Astrocyte of the spinal cord (primary cell): ENCODE results near the gene CDYL.

Experiments
- DNase-seq: peaks from one replicate; pipeline ENCODE4 v3.0.0; 2011; ENCODE audit warnings: low read depth, low spot score
- H3K4me3 ChIP-seq: 2 replicates; pipeline ENCODE4 v1.5.1; 2011; ENCODE audit warnings: low read depth, mild to moderate bottlenecking, low read length, moderate library complexity
- in situ Hi-C: cut with HindIII; loops from 2 replicates; pipeline ENCODE4 v1.10.0; 2017; ENCODE audit warnings: low sequenced_read_pairs
- TF ChIP-seq, protein P1 (sequence below): IDR thresholded peaks from 2 replicates; pipeline ENCODE4 v1.5.1; 2012; ENCODE audit warnings: low read depth, mild to moderate bottlenecking, low read length, inconsistent platforms

Gene CDYL

DNA sequence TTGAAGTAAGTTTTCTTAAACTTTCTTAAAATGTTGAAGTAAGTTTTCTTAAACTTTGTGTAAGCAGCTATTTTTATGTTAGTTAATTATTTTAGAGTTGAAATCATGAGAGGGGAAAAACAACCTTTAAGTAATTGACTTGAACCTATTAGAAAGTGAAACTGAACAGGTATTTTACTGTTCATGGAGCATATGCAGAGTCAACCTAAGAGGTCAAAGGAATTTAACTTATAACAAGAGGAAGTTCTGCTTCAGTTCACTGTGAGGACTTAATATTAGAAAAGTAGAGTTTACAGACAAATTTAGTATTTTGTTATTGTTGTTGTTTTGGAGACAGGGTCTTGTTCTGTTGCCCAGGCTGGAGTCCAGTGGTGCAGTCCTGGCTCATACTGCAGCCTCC lies 38.0 kb downstream of the CDYL start:
- in situ Hi-C loops: no loop called here
- TF ChIP-seq, protein P1, sequence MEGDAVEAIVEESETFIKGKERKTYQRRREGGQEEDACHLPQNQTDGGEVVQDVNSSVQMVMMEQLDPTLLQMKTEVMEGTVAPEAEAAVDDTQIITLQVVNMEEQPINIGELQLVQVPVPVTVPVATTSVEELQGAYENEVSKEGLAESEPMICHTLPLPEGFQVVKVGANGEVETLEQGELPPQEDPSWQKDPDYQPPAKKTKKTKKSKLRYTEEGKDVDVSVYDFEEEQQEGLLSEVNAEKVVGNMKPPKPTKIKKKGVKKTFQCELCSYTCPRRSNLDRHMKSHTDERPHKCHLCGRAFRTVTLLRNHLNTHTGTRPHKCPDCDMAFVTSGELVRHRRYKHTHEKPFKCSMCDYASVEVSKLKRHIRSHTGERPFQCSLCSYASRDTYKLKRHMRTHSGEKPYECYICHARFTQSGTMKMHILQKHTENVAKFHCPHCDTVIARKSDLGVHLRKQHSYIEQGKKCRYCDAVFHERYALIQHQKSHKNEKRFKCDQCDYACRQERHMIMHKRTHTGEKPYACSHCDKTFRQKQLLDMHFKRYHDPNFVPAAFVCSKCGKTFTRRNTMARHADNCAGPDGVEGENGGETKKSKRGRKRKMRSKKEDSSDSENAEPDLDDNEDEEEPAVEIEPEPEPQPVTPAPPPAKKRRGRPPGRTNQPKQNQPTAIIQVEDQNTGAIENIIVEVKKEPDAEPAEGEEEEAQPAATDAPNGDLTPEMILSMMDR: no peak
- no peak overlapping the region for H3K4me3 ChIP-seq
- no peak for DNase-seq

DNA sequence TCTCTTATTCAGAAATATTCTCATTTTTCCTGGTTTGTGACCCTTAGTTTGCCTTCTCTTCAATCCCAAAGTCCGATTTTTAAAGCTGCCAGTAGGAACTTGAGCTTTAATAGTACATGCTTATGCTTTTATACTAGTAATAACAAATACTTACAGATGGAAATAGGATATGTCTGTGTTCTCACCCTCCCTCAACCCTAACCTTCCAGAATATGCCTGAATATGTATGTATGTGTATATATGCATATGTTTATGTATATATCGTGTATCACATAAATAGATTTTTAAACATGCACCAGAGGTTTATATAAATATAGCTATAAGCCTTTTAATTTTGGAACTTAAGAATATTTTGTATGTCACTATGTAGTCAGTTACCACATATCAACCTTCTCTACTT lies 38.8 kb downstream of the CDYL start:
- in situ Hi-C loops: no loop called here
- no peak overlapping the region for H3K4me3 ChIP-seq
- TF ChIP-seq, protein P1: no peak
- no peak for DNase-seq

DNA sequence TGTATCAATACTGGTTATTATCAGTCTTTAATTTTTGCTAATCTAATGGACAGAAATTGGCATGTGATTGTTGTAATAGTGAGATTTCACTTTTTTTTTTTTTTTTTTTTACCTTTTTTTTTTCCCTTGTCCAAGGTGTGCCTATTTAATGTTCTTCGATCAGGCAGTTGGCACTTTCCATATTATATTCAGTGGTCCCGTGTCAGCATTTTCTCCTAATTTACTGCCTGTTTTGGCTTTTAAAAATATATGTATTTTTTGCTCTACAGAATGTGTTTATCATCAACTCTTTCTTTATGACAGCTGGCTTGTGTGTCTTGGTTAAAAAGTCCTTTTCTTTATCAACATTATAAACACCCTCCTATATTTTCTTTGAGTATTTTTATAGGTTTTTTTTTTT lies 39.4 kb downstream of the CDYL start:
- TF ChIP-seq, protein P1: no peak
- H3K4me3 ChIP-seq: no peak overlapping the region
- no peak for DNase-seq
- in situ Hi-C loops: no loop called here

DNA sequence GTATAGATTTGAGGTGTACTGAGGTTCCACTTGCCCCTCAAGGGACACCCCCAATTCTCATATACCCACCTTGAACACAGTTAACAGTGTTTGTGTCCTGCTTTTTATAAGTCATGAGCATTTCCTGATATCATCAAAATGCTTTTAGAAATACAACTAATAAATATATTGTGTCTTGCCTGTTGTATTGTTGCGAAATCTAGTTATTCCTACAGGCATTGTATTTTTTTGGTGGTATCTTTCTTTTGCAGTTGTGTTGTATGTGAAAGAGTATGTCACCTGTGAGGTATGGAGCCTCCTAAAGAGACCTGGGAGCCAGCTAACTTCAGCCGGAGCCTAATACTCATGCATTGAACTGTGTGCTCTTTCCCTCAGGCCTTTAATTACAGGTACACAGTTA lies 40.7 kb downstream of the CDYL start:
- H3K4me3 ChIP-seq: no peak overlapping the region
- TF ChIP-seq, protein P1: no peak
- no peak for DNase-seq
- in situ Hi-C loops: no loop called here

DNA sequence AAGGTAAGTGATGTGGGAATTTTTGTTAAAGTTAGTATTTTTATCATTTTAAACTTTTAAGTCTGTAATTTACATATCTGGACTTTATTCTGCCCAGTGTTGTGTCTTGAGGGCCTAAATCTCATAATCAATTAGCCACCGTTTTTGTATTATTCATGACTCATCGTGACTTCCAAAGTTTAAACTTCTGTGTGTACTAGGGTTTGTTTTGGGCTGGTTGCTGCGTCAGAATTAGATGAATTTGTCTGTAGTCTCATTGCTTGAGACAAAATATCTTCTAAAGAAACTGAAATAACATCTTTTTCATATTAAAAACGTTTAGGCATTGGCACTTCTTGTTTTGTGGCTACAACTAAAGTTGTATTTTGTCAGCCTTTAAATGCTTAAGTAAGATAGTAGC lies 41.3 kb downstream of the CDYL start:
- TF ChIP-seq, protein P1: no peak
- peak; percentile 44 for DNase-seq
- no peak overlapping the region for H3K4me3 ChIP-seq
- in situ Hi-C loops: no loop called here

DNA sequence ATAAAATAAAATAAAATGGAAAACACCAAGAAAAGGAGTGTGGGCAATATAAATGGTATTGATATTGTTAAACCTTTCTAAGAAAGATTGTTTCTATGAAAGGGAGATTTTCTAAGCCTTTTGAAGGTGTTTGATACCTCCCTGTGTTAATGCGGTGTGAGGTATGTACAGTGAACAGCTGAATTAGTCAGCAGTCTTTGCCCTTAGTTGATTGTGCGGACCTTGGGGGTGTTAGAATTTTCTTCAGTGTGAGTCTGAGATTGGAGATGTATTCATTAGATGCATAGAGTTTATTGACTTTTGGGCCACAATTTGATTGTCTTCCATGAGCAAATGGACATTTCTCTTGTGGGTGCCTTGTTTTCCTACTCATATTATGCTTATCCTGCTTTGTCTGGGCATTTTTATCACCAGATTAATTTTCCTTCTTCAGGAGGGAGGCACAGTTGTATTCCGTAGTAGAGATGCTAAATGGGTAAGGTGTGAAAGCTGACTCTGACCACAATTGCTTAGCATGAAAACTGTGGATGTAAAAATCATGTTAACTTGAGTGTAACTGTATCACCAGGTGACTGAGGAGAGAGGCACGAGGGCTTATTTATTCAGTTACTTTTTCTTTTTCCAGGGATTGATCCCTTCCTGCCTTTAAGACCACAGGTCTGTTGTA lies 42.2 kb downstream of the CDYL start:
- H3K4me3 ChIP-seq: no peak overlapping the region
- no peak for DNase-seq
- in situ Hi-C loops: no loop called here
- TF ChIP-seq, protein P1: no peak
